ENCODE data around the gene MMP3.

- TF ChIP-seq ZNF670 (tag by site-specific recombination; IDR thresholded peaks at IDR 0.05; ENCODE audit: low read depth): no peak
- no peak for TF ChIP-seq YY2 (tag by site-specific recombination; IDR thresholded peaks at IDR 0.05)
- no peak for TF ChIP-seq ATF2 (tag by site-specific recombination; IDR thresholded peaks at IDR 0.05; ENCODE audit: low read depth)
- no peak for TF ChIP-seq CTCF (tag by site-specific recombination; IDR thresholded peaks at IDR 0.05)
- no peak for TF ChIP-seq ZNF76 (tag by site-specific recombination; IDR thresholded peaks at IDR 0.05; ENCODE audit: borderline replicate concordance, low read depth)
- TF ChIP-seq REST (tag by site-specific recombination; IDR thresholded peaks at IDR 0.05): no peak
- TF ChIP-seq ZNF558 (tag by site-specific recombination; IDR thresholded peaks at IDR 0.05): no peak
- TF ChIP-seq ZBTB20 (tag by site-specific recombination; IDR thresholded peaks at IDR 0.05): no peak
- TF ChIP-seq OVOL3 (tag by site-specific recombination; IDR thresholded peaks at IDR 0.05): no peak
- TF ChIP-seq BCL11A (tag by site-specific recombination; IDR thresholded peaks at IDR 0.05; ENCODE audit: low read depth): no peak
- no peak for TF ChIP-seq ZBTB7A (tag by site-specific recombination; IDR thresholded peaks at IDR 0.05; ENCODE audit: low read depth)
- no peak for TF ChIP-seq ZNF24 (tag by site-specific recombination; IDR thresholded peaks at IDR 0.05)
Measured at GRCh38 chr11:102849311-102849710, 5.9 kb upstream of the MMP3 start.
